ENCODE measurements around the gene TNXB. TPM values are rescaled to one million over a fixed set of nuclear protein-coding genes. Genes with fewer than 3 reads are reported as not detected.
A peak's percentile ranks its signal among the peaks of the same experiment; 100 is the strongest.

The TNXB gene
- total and polyA plus RNA-seq, 9 of the 15 experiments (the other 6 are each of a cell fraction or from before 2014, with no cell fraction given) = 0.14 to 28.1 (median 12.4) TPM

DNA sequence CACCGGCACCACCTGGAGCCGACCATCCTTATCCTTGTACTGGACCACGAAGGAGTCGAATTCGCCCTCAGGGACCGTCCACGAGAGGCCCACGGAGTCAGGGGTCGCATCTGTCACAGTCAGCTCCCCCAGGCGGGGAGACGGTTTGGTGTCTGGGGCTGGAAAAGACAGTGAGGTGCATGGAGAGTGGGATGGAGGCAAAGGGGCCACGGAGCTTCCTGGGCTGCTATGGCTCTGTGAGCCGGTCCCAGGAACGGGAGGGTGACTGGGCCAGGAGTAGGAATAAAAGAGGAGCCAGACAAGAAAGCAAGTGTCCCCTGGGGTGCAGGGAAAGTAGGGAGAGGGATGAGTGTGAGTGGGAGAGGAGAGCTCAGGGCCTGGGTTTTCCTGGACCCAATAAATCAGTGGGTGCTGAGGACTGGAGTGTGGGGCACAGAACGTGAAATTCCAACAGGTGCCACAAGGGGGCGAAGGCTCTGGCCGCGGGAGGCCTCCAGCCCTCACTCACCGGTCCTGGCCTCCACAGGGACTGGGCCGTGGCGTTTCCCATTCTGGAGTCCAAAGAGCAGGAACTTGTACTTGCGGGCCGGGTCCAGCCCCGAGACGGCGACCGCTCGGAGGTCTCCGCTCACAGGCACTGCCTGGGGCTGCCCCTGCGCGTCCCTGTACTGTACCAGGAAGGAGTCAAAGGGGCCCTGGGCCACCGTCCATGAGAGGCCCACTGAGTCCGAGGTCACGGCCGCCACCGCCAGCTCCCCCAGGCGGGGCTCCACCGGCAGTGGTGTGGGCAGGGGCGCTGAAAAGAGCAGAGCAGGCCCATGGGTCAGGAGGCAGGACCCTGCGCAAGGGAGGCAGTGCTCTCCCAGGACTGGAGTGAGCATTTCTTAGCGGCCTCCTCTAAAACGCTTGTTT, 61.0 kb downstream of the TNXB start (continued):
- TF ChIP-seq, protein P1, sequence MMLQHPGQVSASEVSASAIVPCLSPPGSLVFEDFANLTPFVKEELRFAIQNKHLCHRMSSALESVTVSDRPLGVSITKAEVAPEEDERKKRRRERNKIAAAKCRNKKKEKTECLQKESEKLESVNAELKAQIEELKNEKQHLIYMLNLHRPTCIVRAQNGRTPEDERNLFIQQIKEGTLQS (IDR thresholded peaks at IDR 0.05) = no peak
- TF ChIP-seq, protein P1 (CRISPR knock-in tag; conservative IDR thresholded peaks at IDR 0.05) = peak; percentile 54; the same call in 1 of the 2 replicates
- TF ChIP-seq ZNF143 (CRISPR knock-in tag; IDR thresholded peaks at IDR 0.05) (no peak), SIN3A (IDR thresholded peaks at IDR 0.05; ENCODE audit: borderline replicate concordance in 2 of 2, control insufficient read depth in 1 of 2, low read depth in 2 of 2, low read length in 2 of 2) (no peak), TCF7L2 (IDR thresholded peaks at IDR 0.05; ENCODE audit: low read depth, low read length) (no peak), ZNF830 (CRISPR knock-in tag; IDR thresholded peaks at IDR 0.05) (no peak), IRF2 (CRISPR knock-in tag; IDR thresholded peaks at IDR 0.05) (no peak), ZNF583 (CRISPR knock-in tag; IDR thresholded peaks at IDR 0.05) (no peak), CBFB (CRISPR knock-in tag; IDR thresholded peaks at IDR 0.05) (peak; percentile 67; the same call in 1 of the 2 replicates), SNRNP70 (optimal IDR thresholded peaks at IDR 0.05; ENCODE audit: low read depth, low read length) (no peak), CBX5 (IDR thresholded peaks at IDR 0.05; ENCODE audit: borderline replicate concordance, low read depth) (peak; percentile 8; the same call in 1 of the 2 replicates), ZNF3 (CRISPR knock-in tag; IDR thresholded peaks at IDR 0.05) (no peak), SMAD3 (CRISPR knock-in tag; conservative IDR thresholded peaks at IDR 0.05) (no peak; the same call in 1 of the 2 replicates), ADNP (tag; IDR thresholded peaks at IDR 0.05) (no peak), RFX5 (IDR thresholded peaks at IDR 0.05; ENCODE audit: low read depth, low read length) (no peak)
- TF ChIP-seq, protein P2, sequence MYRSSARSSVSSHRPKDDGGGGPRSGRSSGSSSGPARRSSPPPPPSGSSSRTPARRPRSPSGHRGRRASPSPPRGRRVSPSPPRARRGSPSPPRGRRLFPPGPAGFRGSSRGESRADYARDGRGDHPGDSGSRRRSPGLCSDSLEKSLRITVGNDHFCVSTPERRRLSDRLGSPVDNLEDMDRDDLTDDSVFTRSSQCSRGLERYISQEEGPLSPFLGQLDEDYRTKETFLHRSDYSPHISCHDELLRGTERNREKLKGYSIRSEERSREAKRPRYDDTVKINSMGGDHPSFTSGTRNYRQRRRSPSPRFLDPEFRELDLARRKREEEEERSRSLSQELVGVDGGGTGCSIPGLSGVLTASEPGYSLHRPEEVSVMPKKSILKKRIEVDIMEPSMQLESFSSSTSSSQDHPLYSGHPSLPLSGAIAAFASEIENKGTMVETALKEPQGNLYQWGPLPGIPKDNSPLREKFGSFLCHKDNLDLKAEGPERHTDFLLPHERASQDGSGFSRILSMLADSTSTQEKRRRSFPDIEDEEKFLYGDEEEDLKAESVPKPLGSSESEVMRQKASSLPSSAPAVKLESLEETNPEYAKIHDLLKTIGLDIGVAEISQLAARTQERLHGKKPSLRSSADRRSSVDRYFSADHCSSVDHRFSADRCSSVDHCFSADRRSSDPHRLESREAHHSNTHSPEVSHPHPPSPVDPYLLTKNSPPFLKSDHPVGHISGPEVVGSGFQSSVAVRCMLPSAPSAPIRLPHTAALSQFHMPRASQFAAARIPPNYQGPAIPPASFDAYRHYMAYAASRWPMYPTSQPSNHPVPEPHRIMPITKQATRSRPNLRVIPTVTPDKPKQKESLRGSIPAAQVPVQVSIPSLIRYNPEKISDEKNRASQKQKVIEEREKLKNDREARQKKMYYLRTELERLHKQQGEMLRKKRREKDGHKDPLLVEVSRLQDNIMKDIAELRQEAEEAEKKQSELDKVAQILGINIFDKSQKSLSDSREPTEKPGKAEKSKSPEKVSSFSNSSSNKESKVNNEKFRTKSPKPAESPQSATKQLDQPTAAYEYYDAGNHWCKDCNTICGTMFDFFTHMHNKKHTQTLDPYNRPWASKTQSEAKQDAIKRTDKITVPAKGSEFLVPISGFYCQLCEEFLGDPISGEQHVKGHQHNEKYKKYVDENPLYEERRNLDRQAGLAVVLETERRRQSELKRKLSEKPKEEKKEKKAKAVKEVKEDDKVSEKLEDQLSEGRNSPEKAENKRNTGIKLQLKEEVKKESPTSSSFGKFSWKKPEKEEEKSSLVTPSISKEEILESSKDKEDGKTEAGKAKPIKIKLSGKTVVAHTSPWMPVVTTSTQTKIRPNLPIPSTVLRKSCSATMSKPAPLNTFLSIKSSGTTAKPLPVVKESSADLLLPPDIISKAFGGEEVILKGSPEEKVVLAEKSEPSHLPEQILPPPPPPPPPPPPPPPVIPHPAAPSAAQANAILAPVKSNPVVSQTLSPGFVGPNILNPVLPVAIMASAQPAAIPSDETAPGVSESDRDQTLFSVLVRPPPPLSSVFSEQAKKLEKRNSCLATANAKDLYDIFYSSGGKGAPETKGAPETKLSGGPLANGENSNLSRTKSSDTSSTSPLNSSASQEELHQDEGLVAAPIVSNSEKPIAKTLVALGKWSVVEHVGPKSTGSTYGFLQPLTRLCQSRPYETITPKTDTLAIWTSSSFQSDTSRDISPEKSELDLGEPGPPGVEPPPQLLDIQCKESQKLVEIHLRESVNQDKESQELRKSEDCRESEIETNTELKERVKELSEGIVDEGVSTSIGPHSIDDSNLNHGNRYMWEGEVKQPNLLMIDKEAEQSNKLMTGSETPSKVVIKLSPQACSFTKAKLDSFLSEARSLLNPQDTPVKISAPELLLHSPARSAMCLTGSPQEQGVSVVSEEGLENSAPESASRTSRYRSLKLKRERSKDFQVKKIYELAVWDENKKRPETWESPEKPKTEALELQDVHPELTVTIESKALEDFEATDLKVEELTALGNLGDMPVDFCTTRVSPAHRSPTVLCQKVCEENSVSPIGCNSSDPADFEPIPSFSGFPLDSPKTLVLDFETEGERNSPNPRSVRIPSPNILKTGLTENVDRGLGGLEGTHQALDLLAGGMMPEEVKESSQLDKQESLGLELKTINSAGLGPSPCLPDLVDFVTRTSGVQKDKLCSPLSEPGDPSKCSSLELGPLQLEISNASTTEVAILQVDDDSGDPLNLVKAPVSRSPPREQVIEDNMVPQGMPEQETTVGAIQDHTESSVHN (IDR thresholded peaks at IDR 0.05; ENCODE audit: borderline replicate concordance in 1 of 2, low read depth in 1 of 2) = no peak
- TF ChIP-seq, protein P3, sequence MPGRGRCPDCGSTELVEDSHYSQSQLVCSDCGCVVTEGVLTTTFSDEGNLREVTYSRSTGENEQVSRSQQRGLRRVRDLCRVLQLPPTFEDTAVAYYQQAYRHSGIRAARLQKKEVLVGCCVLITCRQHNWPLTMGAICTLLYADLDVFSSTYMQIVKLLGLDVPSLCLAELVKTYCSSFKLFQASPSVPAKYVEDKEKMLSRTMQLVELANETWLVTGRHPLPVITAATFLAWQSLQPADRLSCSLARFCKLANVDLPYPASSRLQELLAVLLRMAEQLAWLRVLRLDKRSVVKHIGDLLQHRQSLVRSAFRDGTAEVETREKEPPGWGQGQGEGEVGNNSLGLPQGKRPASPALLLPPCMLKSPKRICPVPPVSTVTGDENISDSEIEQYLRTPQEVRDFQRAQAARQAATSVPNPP (IDR thresholded peaks at IDR 0.05; ENCODE audit: borderline replicate concordance, insufficient read depth, insufficient read length) = no peak

Measured in K562 (cell line).